ENCODE results near the gene POM121L12.

POM121L12 gene

DNA sequence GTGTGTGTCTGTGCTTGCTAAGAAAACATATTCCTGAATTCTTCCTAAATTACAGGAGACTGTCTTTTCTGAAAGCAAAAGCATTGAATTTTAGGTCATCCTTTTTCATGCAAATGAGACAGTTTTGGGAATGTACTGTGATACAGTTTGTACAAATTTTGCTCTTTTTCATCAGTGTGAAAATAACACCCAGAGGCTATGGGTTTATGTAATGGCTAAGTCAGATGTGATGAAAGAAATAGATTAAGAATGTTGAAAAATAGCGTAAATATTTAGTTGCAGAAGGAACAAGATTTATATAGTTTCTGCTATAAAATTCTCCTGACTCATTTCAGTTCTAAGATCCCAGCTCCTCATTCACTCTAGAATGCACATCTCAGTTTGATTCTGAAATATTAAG is 24.6 kb downstream of the POM121L12 start:
- no peak overlapping the region for H3K4me3 ChIP-seq (ENCODE audit: low read depth, low read length)
- DNase-seq (ENCODE audit: low read depth) = no peak
- TF ChIP-seq, protein P1, sequence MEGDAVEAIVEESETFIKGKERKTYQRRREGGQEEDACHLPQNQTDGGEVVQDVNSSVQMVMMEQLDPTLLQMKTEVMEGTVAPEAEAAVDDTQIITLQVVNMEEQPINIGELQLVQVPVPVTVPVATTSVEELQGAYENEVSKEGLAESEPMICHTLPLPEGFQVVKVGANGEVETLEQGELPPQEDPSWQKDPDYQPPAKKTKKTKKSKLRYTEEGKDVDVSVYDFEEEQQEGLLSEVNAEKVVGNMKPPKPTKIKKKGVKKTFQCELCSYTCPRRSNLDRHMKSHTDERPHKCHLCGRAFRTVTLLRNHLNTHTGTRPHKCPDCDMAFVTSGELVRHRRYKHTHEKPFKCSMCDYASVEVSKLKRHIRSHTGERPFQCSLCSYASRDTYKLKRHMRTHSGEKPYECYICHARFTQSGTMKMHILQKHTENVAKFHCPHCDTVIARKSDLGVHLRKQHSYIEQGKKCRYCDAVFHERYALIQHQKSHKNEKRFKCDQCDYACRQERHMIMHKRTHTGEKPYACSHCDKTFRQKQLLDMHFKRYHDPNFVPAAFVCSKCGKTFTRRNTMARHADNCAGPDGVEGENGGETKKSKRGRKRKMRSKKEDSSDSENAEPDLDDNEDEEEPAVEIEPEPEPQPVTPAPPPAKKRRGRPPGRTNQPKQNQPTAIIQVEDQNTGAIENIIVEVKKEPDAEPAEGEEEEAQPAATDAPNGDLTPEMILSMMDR (conservative IDR thresholded peaks at IDR 0.05; ENCODE audit: low read depth, low read length) = no peak

DNA sequence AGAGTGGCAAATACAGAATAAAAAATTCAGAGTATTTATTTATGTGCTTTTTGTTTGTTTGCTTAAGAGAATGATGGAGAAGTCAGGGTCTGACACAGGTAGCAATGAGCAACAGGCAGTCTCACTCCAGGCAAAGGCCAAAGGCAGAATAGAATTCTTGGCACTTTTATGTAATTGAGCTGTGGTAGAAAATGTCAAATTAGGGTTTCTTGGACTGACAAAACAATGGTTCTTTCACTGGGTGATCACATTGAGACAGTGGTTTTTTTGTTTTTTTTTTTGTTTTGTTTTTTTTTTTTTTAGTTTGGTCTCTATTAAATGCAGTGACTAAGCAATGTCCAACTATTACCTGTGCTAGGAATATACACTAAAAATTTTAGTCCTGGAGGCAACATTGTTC is 27.4 kb downstream of the POM121L12 start:
- TF ChIP-seq, protein P1 (conservative IDR thresholded peaks at IDR 0.05; ENCODE audit: low read depth, low read length) = no peak
- no peak for DNase-seq (ENCODE audit: low read depth)
- H3K4me3 ChIP-seq (ENCODE audit: low read depth, low read length) = no peak overlapping the region

DNA sequence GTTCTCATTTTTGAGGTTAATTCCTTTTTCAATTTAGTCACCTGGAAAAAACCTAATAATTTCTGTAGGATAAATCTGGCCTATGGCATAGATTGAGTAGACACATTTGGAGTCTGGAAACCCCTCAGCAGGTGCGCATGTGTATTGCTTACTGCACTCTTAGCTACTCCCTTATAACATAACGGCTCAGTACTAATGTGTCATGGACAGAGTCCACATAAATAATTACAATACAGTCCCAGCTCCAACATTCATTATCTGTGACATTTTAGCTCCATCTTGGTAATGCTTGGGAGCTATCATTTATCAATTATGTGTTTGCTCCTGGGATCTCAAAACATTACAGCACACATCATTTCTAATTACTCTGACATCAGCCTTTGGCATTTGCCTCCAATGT is 33.2 kb downstream of the POM121L12 start:
- H3K4me3 ChIP-seq (ENCODE audit: low read depth, low read length) = no peak overlapping the region
- no peak for DNase-seq (ENCODE audit: low read depth)
- TF ChIP-seq, protein P1 (conservative IDR thresholded peaks at IDR 0.05; ENCODE audit: low read depth, low read length) = no peak

DNA sequence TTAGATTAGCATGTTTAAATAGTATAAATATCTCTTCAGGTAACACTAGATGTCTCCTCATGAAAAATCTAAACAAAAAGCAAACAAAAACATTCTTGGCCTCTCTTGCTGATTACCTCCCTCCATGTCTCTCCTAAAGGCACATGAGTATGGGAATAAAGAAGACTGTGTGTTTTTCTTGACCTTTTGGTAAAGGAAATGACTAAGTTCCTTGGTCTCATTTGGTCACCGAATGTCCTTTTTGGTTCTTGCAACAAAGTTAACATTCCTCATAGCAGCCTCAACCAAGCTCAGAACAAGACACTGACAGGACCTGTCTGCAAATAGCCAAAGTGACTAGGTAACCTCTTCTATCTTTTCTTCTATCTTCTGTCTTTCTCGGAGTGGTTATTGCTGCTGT is 35.5 kb downstream of the POM121L12 start:
- no peak overlapping the region for H3K4me3 ChIP-seq (ENCODE audit: low read depth, low read length)
- DNase-seq (ENCODE audit: low read depth) = no peak
- TF ChIP-seq, protein P1 (conservative IDR thresholded peaks at IDR 0.05; ENCODE audit: low read depth, low read length) = no peak

Data from choroid plexus epithelial cell (primary cell).